Frontal cortex (tissue), 4 donors: ENCODE results near the gene USB1. TPM values are rescaled to one million over a fixed set of nuclear protein-coding genes. Genes with fewer than 3 reads are reported as not detected.

ENCODE experiments used
- DNase-seq, 2 donors: peaks; one replicate each; pipeline ENCODE4 v3.0.0; 2012; ENCODE audit warnings: low spot score in 2 of 2
- FAIRE-seq: peaks from 2 replicates; lab custom pipeline; 2012; peaks lifted over from hg19 to GRCh38; lab: Jason Lieb, UNC
- total RNA-seq: library from RNA; depleted of rRNA; stranded (reverse); fragments of >200 nt; gene quantifications from one replicate; pipeline ENCODE4 v1.2.3, GENCODE V29; 2014
- donor health status: control.
- donor health status: control.
- donor health status: control.

USB1 gene
- total RNA-seq, 1 donor from 2014 or later: 3.7 TPM

- FAIRE-seq: no peak
These were observed 11.3 kb downstream of the USB1 start for GRCh38 chr16:58012481-58012880.

DNA sequence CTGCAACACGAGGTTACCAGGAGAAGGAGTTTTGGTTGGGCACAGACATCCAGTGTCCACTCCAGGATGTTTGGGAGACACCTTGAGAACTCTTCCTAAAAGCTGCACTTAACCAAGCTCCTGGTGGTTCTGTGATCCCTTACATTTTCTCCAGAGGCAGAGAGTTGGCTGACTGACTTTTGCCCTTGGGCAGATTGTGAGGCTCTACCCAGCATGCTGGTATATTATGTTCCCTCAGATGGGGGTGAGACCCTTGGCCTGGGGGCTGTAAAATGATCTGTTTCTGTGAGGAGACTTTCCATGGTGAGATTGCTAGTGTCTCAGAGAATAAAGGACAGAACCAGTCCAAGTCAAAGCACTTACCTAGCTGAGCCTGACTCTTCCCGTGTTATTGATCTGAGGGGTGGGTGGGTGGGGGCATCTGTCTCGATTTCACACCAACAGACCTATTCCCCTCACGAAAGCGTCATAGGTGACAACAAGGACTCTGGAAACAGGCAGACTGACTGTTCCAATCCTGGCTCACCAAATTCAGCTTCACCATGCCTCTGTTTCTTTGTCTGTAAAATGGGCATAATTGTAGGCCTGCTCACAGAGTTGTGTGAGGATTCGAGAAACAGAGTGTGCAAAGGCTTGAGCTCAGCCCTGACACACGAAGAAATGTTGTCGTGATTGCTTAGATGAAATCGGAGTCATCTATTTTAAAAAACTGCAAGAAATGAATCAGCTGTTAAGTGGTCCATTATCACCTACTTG lies 12.2 kb downstream of the USB1 start:
- DNase-seq (no peak), FAIRE-seq (no peak)

More at GRCh38 chr16:58012481-58012880, 11.3 kb downstream of the USB1 start:
- no peak for DNase-seq

DNA sequence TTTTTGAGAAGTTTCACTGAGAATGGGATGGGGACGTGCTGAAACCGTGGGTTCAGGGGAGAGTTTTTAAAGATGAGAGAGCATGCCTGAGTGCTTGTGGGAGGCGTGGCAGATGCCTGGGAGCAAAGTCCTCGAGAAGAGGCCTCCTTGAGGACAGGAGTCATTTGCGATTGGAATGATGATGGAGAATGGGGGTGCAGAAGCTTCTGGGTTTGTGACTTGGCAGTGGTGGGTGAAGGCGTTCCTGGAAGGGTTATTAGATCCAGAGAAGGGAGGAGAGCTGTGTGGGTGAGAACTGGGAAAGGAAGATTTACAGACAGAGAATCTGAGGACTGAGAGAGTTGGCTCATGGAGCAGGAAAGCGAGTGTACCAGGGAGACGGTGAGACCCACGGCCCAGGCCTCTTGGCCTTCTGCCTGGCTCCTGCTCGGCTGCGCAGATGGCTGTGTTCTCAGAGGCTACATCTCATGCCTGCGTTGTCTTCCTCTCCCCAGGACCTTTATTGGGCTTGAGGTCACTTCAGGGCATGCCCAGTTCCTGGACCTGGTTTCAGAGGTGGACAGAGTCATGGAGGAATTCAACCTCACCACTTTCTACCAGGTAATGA lies 15.7 kb downstream of the USB1 start:
- DNase-seq (no peak), FAIRE-seq (no peak)

DNA sequence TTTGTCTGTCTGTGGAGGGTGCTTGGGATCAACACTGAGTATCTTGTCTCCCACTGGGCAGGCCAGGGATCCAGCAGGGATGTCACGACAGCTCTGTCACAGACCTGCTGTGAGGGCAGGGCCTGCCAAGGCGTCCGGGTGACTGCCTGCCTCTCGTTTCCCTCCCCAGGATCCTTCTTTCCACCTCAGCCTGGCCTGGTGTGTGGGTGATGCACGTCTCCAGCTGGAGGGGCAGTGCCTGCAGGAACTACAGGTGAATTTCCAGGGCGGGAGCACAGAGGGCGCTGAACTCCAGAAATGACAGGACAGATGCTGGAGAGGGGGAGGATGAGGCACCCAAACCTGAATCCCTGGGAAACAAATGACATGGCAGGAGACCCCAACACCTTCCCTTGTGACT lies 17.6 kb downstream of the USB1 start:
- no peak for DNase-seq
- no peak for FAIRE-seq

DNA sequence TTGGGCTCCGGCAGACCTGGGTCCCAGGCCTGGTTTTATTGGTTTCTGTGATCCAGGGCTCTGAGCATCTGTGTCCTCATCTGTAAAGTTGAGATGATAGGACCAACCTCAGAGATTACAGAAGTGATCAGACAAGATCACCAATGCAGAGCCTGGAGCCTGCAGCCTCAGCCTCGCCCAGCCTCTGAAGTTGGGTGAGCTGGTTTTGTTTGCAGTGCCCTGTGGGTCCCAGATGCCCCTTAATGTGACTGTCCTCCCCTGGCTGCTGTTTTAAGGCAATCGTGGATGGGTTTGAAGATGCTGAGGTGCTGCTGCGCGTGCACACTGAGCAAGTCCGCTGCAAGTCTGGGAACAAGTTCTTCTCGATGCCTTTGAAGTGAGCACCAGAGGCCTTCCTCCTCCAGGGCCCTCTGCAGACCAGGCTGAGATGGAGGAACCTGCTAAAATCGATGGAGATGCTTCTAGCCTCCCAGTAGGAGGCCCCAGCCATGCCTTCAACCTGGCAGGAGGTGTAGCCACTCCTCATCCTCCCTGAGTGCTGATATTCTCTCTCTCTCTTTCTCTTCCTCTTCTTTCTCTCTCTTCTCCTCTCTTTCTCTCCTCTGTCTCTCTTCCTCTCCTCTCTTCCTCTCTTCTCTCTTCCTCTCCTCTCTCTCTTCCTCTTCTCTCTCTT lies 18.8 kb downstream of the USB1 start:
- no peak for DNase-seq
- no peak for FAIRE-seq

- FAIRE-seq (no peak), DNase-seq (peak; percentile 60 to 70)
These were observed 19.7 kb downstream of the USB1 start for GRCh38 chr16:58020628-58021521.

DNA sequence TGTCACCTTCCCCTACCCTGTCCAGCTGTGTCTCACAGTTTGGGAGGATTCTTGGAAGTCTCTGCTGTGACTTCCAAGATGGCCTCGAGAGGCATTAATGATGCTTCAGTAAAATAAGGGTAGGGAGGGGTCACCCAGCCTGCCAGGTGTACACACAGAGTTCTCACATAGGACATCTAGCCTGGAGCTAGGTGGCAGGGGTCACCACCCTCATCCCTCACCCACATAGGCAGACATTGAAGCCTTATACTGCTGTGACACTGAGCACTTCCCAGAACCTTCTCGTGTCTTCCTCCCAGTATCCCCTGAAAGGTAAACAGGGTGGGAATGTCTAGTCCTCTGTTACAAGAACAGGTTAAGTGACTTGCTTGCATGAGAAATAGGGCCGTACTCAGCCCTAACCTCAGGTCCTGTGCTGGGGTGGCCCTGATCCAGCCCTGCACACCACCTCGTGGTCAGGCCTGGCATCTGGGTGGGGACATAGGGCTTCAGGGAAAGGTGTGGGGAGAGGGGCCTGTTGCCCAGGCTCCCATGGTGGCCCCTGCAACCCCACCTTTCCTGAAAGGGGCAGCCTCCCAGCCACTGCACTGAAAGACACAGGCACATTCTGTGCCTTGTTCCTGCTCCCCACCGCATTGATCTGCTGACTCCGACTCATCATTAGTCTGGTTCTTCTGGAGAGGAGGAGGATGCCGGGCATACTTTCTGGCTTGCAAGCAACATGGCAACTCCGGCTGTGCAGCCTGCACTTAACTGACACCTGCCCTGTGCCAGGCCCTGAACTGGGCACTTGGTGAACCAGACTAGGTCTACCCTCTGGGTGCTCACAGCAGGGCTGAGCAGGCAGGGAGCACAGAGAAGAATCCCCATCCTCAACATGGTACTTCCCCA lies 20.7 kb downstream of the USB1 start:
- no peak for FAIRE-seq
- no peak for DNase-seq

DNA sequence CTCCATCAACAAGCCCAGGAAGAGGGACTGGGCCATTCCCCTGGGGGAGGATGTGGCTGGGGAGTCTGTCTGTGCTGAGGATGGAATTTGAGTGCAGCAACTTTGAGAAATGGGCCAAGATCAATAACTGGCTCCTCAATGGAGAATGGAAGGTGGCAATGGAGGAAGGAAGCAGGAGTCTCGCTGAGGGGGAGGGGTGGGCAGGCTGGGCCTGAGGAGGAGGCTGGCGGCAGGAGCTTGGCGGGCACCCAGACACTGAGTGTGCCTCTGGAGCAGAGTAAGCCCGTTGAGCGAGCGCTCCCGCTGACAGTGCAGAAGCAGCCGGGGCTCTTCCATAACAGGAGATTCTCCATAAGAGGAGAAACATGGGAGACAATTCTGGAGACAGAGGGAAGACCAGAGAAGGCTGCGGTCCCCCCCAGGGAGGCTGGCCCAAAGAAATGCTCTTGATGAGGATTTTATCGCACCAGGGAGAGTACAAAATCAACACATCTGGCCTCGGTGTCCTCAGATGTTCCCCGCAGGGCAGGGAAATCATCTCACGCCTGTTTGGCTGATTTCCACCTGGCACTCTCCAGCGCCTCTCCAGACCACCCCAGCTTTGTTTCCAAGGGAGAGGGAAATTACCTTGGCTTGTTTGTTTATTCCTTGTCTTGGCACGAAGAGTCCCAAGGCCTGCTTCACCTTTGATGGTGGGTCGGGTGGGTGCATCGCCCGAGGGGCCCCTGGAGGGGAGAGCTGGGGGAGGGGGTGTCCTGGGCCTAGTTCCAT lies 21.6 kb downstream of the USB1 start:
- FAIRE-seq (no peak), DNase-seq (peak; percentile 61 to 68)

GRCh38 chr16:58024486-58025350 lies 23.5 kb downstream of the USB1 start:
- DNase-seq: peak in 1 of 2 donors; percentile 23
- no peak for FAIRE-seq

- FAIRE-seq (no peak), DNase-seq (peak; percentile 75 to 78)
These were observed 24.3 kb downstream of the USB1 start, which contains the start of gene MMP15 for GRCh38 chr16:58025351-58026138. Gene MMP15 (plus strand): TSS chr16:58025754. CDS start chr16:58026351, 597 bp downstream.

DNA sequence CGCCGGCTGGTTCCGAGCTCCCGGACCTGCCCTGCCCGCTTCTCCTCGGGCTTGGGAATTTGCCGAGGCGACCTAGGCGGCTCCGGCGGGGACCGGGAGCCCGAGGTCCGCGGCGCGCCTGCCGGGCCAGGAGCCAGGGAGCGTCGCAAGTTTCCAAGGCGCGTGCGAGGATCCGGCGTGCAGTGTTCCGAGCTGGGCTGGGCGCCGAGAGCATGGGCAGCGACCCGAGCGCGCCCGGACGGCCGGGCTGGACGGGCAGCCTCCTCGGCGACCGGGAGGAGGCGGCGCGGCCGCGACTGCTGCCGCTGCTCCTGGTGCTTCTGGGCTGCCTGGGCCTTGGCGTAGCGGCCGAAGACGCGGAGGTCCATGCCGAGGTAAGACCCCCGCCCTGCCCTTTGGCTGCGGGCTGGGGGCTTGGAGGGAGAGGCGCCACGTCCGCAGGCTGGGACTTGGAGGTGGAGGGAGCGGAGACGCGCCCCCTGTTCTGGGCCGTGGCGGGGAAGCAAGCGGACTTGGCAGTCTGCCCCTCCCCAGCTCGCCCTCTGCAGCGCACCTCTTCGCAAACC lies 25.0 kb downstream of the USB1 start:
- FAIRE-seq (no peak), DNase-seq (peak; percentile 67 to 71)

GRCh38 chr16:58026705-58027160 lies 25.5 kb downstream of the USB1 start:
- DNase-seq (no peak), FAIRE-seq (no peak)

- FAIRE-seq: no peak
These were observed 26.1 kb downstream of the USB1 start for GRCh38 chr16:58027161-58027915.

GRCh38 chr16:58027916-58028455 lies 26.8 kb downstream of the USB1 start:
- FAIRE-seq (no peak), DNase-seq (no peak)

More at GRCh38 chr16:58027161-58027915, 26.1 kb downstream of the USB1 start:
- peak in 1 of 2 donors; percentile 42 for DNase-seq

DNA sequence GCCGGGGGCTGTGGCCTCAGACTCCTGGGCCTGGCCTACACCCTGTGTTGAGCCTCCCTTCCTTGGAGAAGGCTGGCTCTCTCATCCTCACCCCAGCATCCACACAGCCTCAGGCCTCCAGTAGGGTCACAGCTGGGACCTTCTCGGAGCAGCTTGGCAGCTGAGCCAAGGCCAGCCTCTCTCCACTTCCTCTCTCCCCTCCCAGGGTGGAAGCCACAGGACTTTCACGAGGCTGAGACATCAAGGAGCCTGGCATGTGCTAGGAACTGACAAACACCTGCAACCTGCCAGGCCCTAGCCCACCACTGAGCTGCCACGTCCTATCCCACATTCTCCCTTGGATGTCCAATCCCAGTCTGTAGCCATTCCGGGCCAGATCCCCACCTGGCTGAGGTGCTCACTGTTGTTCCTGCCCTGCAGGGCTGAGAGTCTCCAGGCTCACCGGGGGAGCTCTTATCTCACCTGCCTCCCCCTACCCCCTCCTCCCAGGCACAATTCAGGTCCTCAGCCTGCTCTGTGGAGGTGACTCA lies 27.4 kb downstream of the USB1 start:
- DNase-seq (peak in 1 of 2 donors; percentile 17), FAIRE-seq (no peak)
